Measurements from ENCODE around the gene PLCL2. TPM values are rescaled to one million over a fixed set of nuclear protein-coding genes. Genes with fewer than 3 reads are reported as not detected.

Gene PLCL2
- total and polyA plus RNA-seq, 10 of the 15 experiments (the other 5 are each of a cell fraction or from before 2014, with no cell fraction given): 7.5 to 37.3 (median 21.7) TPM

DNA sequence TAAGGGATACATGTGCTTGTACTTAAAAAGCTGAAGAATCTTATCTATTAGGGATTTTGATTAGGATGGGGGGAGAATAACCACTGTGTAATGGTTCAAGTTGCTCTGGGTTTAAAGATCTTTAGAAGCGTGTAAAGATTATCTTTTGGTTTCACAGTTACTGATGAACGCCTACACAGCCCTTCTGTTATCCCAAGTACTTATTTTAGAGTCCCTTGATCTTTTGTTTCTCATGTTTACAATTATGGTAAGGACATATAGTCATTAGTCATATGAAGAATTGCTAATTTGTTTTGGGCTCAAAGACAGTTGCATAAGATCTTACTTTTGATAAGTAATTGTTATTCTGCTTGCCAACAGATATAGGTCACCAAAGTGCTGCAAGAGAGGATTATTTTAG lies 160.1 kb downstream of the PLCL2 start (continued):
- TF ChIP-seq, protein P1, sequence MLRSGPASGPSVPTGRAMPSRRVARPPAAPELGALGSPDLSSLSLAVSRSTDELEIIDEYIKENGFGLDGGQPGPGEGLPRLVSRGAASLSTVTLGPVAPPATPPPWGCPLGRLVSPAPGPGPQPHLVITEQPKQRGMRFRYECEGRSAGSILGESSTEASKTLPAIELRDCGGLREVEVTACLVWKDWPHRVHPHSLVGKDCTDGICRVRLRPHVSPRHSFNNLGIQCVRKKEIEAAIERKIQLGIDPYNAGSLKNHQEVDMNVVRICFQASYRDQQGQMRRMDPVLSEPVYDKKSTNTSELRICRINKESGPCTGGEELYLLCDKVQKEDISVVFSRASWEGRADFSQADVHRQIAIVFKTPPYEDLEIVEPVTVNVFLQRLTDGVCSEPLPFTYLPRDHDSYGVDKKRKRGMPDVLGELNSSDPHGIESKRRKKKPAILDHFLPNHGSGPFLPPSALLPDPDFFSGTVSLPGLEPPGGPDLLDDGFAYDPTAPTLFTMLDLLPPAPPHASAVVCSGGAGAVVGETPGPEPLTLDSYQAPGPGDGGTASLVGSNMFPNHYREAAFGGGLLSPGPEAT (IDR thresholded peaks at IDR 0.05; ENCODE audit: low read depth): peak; percentile 93
- TF ChIP-seq EED (IDR thresholded peaks at IDR 0.05; ENCODE audit: low read depth) (no peak), IKZF2 (IDR thresholded peaks at IDR 0.05) (peak; percentile 96 to 97), SIN3A (IDR thresholded peaks at IDR 0.05; ENCODE audit: low read depth, low read length) (no peak), MEF2B (IDR thresholded peaks at IDR 0.05; ENCODE audit: partially characterized antibody, poor library complexity, severe bottlenecking) (peak; percentile 94), LARP7 (IDR thresholded peaks at IDR 0.05) (no peak), NFYA (IDR thresholded peaks at IDR 0.05; ENCODE audit: borderline replicate concordance, low read depth, low read length) (no peak), ZNF24 (IDR thresholded peaks at IDR 0.05) (peak; percentile 82), ZNF207 (IDR thresholded peaks at IDR 0.05; ENCODE audit: borderline replicate concordance) (no peak), ASH2L (IDR thresholded peaks at IDR 0.05; ENCODE audit: borderline replicate concordance, low read depth) (no peak), BACH1 (IDR thresholded peaks at IDR 0.05; ENCODE audit: borderline replicate concordance) (peak; percentile 90; the same call in 1 of the 2 replicates), TCF3 (IDR thresholded peaks at IDR 0.05; ENCODE audit: borderline replicate concordance, insufficient read depth, low read depth, low read length) (no peak), GABPA (IDR thresholded peaks at IDR 0.05; ENCODE audit: low read depth) (0 out of 2 replicates have a peak, but pooled peaks have one; percentile 34), HDAC2 (IDR thresholded peaks at IDR 0.05) (no peak), ZSCAN29 (IDR thresholded peaks at IDR 0.05) (no peak), CHD2 (IDR thresholded peaks at IDR 0.05; ENCODE audit: borderline replicate concordance, low read depth, low read length) (0 out of 2 replicates have a peak, but pooled peaks have one; percentile 54), MEF2A (IDR thresholded peaks at IDR 0.05; ENCODE audit: insufficient read depth, low read depth, low read length) (peak; percentile 96), CBFB (IDR thresholded peaks at IDR 0.05; ENCODE audit: low read depth) (0 out of 2 replicates have a peak, but pooled peaks have one; percentile 26), CBX5 (IDR thresholded peaks at IDR 0.05; ENCODE audit: low read depth) (peak; percentile 92; the same call in 1 of the 2 replicates), BCL11A (IDR thresholded peaks at IDR 0.05; ENCODE audit: low read depth, low read length) (peak; percentile 87), SMARCA5 (IDR thresholded peaks at IDR 0.05) (0 out of 2 replicates have a peak, but pooled peaks have one; percentile 12), POLR2AphosphoS5 (IDR thresholded peaks at IDR 0.05; ENCODE audit: low read length) (no peak), GATAD2B (conservative IDR thresholded peaks at IDR 0.05; ENCODE audit: low read depth) (0 out of 2 replicates have a peak, but pooled peaks have one; percentile 28)
- TF ChIP-seq, protein P2, sequence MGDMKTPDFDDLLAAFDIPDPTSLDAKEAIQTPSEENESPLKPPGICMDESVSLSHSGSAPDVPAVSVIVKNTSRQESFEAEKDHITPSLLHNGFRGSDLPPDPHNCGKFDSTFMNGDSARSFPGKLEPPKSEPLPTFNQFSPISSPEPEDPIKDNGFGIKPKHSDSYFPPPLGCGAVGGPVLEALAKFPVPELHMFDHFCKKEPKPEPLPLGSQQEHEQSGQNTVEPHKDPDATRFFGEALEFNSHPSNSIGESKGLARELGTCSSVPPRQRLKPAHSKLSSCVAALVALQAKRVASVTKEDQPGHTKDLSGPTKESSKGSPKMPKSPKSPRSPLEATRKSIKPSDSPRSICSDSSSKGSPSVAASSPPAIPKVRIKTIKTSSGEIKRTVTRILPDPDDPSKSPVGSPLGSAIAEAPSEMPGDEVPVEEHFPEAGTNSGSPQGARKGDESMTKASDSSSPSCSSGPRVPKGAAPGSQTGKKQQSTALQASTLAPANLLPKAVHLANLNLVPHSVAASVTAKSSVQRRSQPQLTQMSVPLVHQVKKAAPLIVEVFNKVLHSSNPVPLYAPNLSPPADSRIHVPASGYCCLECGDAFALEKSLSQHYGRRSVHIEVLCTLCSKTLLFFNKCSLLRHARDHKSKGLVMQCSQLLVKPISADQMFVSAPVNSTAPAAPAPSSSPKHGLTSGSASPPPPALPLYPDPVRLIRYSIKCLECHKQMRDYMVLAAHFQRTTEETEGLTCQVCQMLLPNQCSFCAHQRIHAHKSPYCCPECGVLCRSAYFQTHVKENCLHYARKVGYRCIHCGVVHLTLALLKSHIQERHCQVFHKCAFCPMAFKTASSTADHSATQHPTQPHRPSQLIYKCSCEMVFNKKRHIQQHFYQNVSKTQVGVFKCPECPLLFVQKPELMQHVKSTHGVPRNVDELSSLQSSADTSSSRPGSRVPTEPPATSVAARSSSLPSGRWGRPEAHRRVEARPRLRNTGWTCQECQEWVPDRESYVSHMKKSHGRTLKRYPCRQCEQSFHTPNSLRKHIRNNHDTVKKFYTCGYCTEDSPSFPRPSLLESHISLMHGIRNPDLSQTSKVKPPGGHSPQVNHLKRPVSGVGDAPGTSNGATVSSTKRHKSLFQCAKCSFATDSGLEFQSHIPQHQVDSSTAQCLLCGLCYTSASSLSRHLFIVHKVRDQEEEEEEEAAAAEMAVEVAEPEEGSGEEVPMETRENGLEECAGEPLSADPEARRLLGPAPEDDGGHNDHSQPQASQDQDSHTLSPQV (IDR thresholded peaks at IDR 0.05): peak; percentile 56; the same call in 1 of the 2 replicates
- TF ChIP-seq, protein P3, sequence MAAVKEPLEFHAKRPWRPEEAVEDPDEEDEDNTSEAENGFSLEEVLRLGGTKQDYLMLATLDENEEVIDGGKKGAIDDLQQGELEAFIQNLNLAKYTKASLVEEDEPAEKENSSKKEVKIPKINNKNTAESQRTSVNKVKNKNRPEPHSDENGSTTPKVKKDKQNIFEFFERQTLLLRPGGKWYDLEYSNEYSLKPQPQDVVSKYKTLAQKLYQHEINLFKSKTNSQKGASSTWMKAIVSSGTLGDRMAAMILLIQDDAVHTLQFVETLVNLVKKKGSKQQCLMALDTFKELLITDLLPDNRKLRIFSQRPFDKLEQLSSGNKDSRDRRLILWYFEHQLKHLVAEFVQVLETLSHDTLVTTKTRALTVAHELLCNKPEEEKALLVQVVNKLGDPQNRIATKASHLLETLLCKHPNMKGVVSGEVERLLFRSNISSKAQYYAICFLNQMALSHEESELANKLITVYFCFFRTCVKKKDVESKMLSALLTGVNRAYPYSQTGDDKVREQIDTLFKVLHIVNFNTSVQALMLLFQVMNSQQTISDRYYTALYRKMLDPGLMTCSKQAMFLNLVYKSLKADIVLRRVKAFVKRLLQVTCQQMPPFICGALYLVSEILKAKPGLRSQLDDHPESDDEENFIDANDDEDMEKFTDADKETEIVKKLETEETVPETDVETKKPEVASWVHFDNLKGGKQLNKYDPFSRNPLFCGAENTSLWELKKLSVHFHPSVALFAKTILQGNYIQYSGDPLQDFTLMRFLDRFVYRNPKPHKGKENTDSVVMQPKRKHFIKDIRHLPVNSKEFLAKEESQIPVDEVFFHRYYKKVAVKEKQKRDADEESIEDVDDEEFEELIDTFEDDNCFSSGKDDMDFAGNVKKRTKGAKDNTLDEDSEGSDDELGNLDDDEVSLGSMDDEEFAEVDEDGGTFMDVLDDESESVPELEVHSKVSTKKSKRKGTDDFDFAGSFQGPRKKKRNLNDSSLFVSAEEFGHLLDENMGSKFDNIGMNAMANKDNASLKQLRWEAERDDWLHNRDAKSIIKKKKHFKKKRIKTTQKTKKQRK (IDR thresholded peaks at IDR 0.05; ENCODE audit: low read depth, low read length): no peak

All from GM12878 (cell line).